Heart right ventricle (tissue), 16 donors: ENCODE data around the gene DTNBP1. TPM values are rescaled to one million over a fixed set of nuclear protein-coding genes. Genes with fewer than 3 reads are reported as not detected.

Source experiments
- ATAC-seq, 8 donors: fragments of 200-7000 bp; cut with Tn5 transposase; one replicate each; pipeline ENCODE4 v1.9.1; 2020; ENCODE audit warnings: mild to moderate bottlenecking in 8 of 8, moderate library complexity in 8 of 8, moderate number of reproducible peaks in 1 of 8
- DNase-seq, 2 donors: peaks; one replicate each; pipeline ENCODE4 v3.0.0-alpha.2; 2020
- H3K27ac ChIP-seq, 10 donors: fragments of 200-600 bp; sonication (generic) in 2 of 10; one replicate each; pipeline versions ENCODE4 v1.5.0 to v1.8.0; 2020 to 2022; ENCODE audit warnings: mild to moderate bottlenecking in 3 of 10
- H3K27me3 ChIP-seq, 7 donors: fragments of 200-600 bp; one replicate each; pipeline ENCODE4 v1.8.0; 2021 to 2022; ENCODE audit warnings: mild to moderate bottlenecking in 2 of 7
- H3K36me3 ChIP-seq, 9 donors: fragments of 200-600 bp; sonication (generic) in 1 of 9; one replicate each; pipeline versions ENCODE4 v1.5.0 to v1.8.0; 2020 to 2022; ENCODE audit warnings: mild to moderate bottlenecking in 2 of 9
- H3K4me1 ChIP-seq, 9 donors: fragments of 200-600 bp; sonication (generic) in 1 of 9; one replicate each; pipeline versions ENCODE4 v1.5.0 to v1.8.0; 2020 to 2022; ENCODE audit warnings: mild to moderate bottlenecking in 4 of 9
- H3K4me3 ChIP-seq, 10 donors: fragments of 200-600 bp; sonication (generic) in 2 of 10; one replicate each; pipeline versions ENCODE4 v1.5.0 to v1.8.0; 2020 to 2022; ENCODE audit warnings: mild to moderate bottlenecking in 7 of 10, moderate library complexity in 2 of 10
- H3K9me3 ChIP-seq, 11 donors: fragments of 200-600 bp in 10 of 11; sonication (generic) in 2 of 11; one replicate each; pipeline versions ENCODE4 v1.5.0 to v1.8.0; 2013 to 2022; ENCODE audit warnings: mild to moderate bottlenecking in 2 of 11, control low read depth in 1 of 11, moderate library complexity in 1 of 11
- WGBS, 2 donors: extraction: QIAGEN DNeasy Blood & Tissue Kit; methylation state at CpG; one replicate each; pipeline ENCODE4 v1.1.7; 2013; ENCODE audit warnings: inconsistent platforms in 1 of 2; 5-methylcytosine and 5-hydroxymethylcytosine counted together
- intact Hi-C, 10 donors: fragments of 100-400 bp; cut with DNase I; formaldehyde crosslinking; loops; one replicate each; pipeline versions ENCODE4 v1.11.1 to v1.14.2; 2022
- polyA plus RNA-seq, 2 donors: library from polyadenylated mRNA; stranded (reverse); fragments of 200-250 nt; gene quantifications; one replicate each; pipeline ENCODE4 v1.2.3, GENCODE V29; 2013
- total RNA-seq, 10 donors: library from RNA; stranded (reverse); fragmentation: NEBNext Ultra II Directional in 3 of 10; extraction: Animal tissue kit (Norgen Biotek cat#: 25700) in 3 of 10; gene quantifications; one replicate each; pipeline versions ENCODE4 v1.2.1 to v1.2.4, GENCODE V29; 2021 to 2023
- TF ChIP-seq, protein P1 (sequence below), 9 donors: fragments of 200-600 bp; sonication (generic) in 2 of 9; IDR thresholded peaks; one replicate each; pipeline versions ENCODE4 v1.5.0 to v1.8.0; 2021 to 2022; ENCODE audit warnings: antibody characterized with exemption in 9 of 9, mild to moderate bottlenecking in 5 of 9, moderate library complexity in 1 of 9
- donor health status: Arrhythmogenic right ventricular cardiomyopathy.
- donor health status: ischemic (EF 13 %, LVEDD 7.1; RV severe dilation, severe dysfunction).
- donor health status: healthy with polysubstance abuse.
- donor health status: DM: no; HTN: yes; CAD: no.
- donor health status: DM: no; HTN: no; CAD: no.
- donor health status: ischemic (EF 25% LVEDD 6.9; RV normal size, moderate dysfunction).
- donor health status: ischemic (EF 25% LVEDD 5.7; RV mildly dilated, moderate dysfunction).
- donor health status: healthy.
- donor health status: DM: yes; HTN: yes; CAD: no.
- donor health status: Ischemic cardiomyopathy.
- donor health status: ischemic (EF 35%, LVEDD 5.7; RV mildly dilated, moderate dysfunction).
- donor health status: nonischemic (EF 11% LVEDD 7.7; RV severe dilation, severe dysfunction).
- donor health status: DM: yes; HTN: yes; CAD: no.
- donor health status: PGD.
- donor health status: ischemic (EF 29% LVEDD 5.4; RV normal size, mild dysfunction).
- donor health status: nonischemic (EF 23%, LVEDD 6.1; RV moderate dilation, normal function).

Gene DTNBP1
- total and polyA plus RNA-seq, 12 donors, result 5.0 to 27.5 (median 18.4) TPM

DNA sequence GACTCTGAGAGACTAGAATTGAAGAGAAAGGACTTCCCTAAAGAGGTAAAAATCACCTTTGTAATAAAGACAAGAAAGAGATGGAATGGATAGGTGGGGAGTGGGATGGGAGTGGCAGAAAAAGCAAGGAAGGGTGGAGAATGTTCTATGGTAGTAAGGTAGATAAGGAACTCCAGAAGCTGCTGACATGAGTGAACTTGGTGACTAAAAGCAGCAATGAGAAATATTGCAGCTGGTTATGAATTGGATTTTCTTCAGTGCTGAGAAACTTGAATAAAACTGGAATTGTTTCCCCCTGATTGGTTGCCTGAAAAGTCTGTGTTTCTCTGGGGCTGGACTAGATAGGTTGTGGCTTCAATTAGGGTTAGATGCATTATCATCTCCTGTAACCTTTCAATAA is 15.7 kb upstream of the DTNBP1 start:
- Histone ChIP-seq H3K4me1 (peaks cover 0 to 21% (median 0%) of the 10 kb centered on the region in 9 donors), H3K36me3 (no peaks in the 10 kb centered on the region), H3K27ac (no peak overlapping the region), H3K4me3 (no peak overlapping the region), H3K27me3 (no peaks in the 10 kb centered on the region), H3K9me3 (peaks cover 0 to 6% (median 0%) of the 10 kb centered on the region in 11 donors)
- no peak for ATAC-seq
- no peak for DNase-seq
- TF ChIP-seq, protein P1, sequence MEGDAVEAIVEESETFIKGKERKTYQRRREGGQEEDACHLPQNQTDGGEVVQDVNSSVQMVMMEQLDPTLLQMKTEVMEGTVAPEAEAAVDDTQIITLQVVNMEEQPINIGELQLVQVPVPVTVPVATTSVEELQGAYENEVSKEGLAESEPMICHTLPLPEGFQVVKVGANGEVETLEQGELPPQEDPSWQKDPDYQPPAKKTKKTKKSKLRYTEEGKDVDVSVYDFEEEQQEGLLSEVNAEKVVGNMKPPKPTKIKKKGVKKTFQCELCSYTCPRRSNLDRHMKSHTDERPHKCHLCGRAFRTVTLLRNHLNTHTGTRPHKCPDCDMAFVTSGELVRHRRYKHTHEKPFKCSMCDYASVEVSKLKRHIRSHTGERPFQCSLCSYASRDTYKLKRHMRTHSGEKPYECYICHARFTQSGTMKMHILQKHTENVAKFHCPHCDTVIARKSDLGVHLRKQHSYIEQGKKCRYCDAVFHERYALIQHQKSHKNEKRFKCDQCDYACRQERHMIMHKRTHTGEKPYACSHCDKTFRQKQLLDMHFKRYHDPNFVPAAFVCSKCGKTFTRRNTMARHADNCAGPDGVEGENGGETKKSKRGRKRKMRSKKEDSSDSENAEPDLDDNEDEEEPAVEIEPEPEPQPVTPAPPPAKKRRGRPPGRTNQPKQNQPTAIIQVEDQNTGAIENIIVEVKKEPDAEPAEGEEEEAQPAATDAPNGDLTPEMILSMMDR (IDR thresholded peaks at IDR 0.05), result no peak
- intact Hi-C loops, result no loop called here

DNA sequence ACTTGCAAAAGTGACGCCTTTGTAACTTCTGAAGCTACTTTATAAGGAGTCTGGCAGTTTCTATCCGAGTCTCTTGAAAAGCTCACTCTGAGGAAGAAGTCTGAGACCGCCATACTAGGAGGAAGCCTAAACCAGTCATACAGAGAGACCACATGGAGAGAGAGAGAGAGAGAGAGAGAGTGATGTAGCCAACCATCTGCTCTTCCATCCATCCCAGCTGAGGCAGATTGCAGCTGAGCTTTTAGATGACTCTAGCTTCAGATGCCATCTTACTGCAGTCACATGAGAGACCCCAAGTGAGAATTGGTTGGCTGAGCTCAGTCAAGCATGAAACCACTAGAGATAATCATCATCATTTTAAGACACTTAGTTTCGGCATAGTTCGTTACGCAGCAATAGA is 15.0 kb upstream of the DTNBP1 start:
- Histone ChIP-seq H3K27me3 (no peaks in the 10 kb centered on the region), H3K27ac (no peak overlapping the region), H3K4me3 (no peak overlapping the region), H3K36me3 (no peaks in the 10 kb centered on the region), H3K4me1 (peaks cover 0 to 21% (median 0%) of the 10 kb centered on the region in 9 donors), H3K9me3 (peaks cover 0 to under 1% (median 0%) of the 10 kb centered on the region in 11 donors)
- intact Hi-C loops, result no loop called here
- TF ChIP-seq, protein P1 (IDR thresholded peaks at IDR 0.05), result no peak
- ATAC-seq (no peak), DNase-seq (no peak)
- 94 to 98% methylated on average over 6 of the region's 6 CpGs for WGBS, 2 donors

DNA sequence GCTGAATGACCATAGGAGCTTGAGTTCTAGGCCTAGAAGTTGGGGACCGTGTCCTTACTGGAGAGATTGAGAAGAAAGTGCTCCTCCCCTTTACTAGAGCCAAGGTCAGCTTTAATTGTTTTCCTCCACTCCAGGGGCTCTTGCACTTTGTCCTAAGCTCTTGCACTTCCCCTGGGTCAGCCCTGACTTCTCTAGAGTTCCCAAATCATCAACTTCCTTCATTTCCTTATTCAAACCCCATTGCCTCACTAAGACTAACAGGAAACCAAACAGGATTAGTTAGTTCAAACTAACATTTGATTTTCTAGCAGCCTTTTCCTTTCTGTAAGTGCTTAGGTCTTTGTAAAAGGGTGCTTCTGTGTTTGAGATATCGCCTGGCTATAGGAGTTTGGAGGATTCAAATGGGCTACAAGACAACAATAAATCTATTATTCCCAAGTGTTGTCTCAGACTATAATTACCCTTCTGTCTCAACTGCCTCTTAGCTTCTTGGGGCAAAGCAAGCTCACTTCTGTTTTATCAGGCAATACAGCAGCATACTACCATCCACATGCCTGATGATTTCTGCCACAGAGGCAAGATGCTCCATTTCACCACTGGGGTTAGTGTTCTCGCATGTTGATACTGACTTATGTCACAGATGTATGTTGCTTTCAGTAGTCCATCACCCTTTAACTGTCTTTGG is 12.8 kb upstream of the DTNBP1 start:
- H3K27me3 ChIP-seq, result peaks cover 0 to 5% (median 0%) of the 10 kb centered on the region in 7 donors
- ATAC-seq (peak in 5 of 8 donors; percentile 28 to 52 (median 38)), DNase-seq (no peak)
- peaks cover 0 to 21% (median 0%) of the 10 kb centered on the region in 9 donors for H3K4me1 ChIP-seq
- TF ChIP-seq, protein P1 (IDR thresholded peaks at IDR 0.05), result no peak
- intact Hi-C loops, result no loop called here
- WGBS, 2 donors, result 77 to 83% methylated on average over 3 of the region's 3 CpGs
- H3K9me3 ChIP-seq, result no peaks in the 10 kb centered on the region
- no peak overlapping the region for H3K4me3 ChIP-seq
- H3K27ac ChIP-seq, result peak overlapping the region in 1 of 10 donors; percentile 64
- H3K36me3 ChIP-seq, result no peaks in the 10 kb centered on the region

DNA sequence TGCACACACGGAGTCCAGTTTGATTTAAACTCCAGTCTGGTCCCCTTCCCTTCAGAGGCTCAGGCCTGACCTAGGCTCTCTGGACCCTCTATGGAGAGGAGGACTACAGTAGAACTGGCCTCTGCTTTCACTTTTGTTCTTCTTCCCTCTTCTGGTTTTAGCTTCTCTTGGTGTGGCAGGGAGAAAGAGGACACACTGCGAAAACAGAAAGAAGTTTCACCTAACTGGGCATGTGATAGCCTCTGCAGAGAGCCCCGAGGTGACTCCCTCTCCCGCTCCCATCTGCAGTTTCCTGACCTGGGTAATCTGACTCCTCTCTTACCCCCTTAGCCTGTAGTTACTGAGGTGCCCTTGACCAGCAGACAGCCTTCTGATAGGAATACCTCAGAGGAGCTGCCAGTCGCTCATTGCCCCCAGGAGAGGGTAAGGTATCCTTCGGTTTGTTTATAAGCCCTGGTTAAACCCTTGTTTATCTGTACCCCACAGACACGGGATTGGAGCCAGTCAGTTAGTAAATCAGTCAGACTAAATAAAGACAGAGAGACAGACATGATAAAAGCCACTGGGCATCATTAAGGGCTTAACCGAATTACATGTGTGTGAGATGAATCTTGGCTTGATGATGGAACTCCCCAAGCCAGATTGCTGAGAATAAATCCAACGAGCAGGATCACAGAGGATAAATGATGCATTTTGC is 12.0 kb upstream of the DTNBP1 start:
- peak in 7 of 8 donors; percentile 14 to 63 (median 44) for ATAC-seq
- Histone ChIP-seq H3K27ac (peak overlapping the region in 1 of 10 donors; percentile 64), H3K9me3 (no peaks in the 10 kb centered on the region), H3K27me3 (peaks cover 0 to 5% (median 0%) of the 10 kb centered on the region in 7 donors), H3K36me3 (no peaks in the 10 kb centered on the region), H3K4me1 (peaks cover 0 to 21% (median 0%) of the 10 kb centered on the region in 9 donors), H3K4me3 (no peak overlapping the region)
- intact Hi-C loops, result no loop called here
- 57 to 65% methylated on average over 9 of the region's 9 CpGs for WGBS, 2 donors
- DNase-seq, result no peak
- TF ChIP-seq, protein P1 (IDR thresholded peaks at IDR 0.05), result no peak
